ENCODE measurements around the gene LGALSL. TPM values are rescaled to one million over a fixed set of nuclear protein-coding genes. Genes with fewer than 3 reads are reported as not detected.

LGALSL gene
- total and polyA plus RNA-seq, 2 of the 13 experiments (the other 11 are each of a cell fraction or from before 2014, with no cell fraction given): 15.4 to 20.0 TPM

- no peak for TF ChIP-seq SAFB2 (CRISPR knock-in tag; IDR thresholded peaks at IDR 0.05; ENCODE audit: borderline replicate concordance, low read depth)
- peak; percentile 34; the same call in 1 of the 2 replicates for TF ChIP-seq ZBED4 (CRISPR knock-in tag; IDR thresholded peaks at IDR 0.05; ENCODE audit: borderline replicate concordance)
- TF ChIP-seq ZNF451 (CRISPR knock-in tag; IDR thresholded peaks at IDR 0.05): no peak
- TF ChIP-seq ZNF503 (CRISPR knock-in tag; IDR thresholded peaks at IDR 0.05): no peak
- TF ChIP-seq MAFG (CRISPR knock-in tag; IDR thresholded peaks at IDR 0.05): no peak
- TF ChIP-seq ZNF780A (CRISPR knock-in tag; IDR thresholded peaks at IDR 0.05): no peak
- peak; percentile 57 for TF ChIP-seq ZNF430 (CRISPR knock-in tag; IDR thresholded peaks at IDR 0.05)
- TF ChIP-seq ZNF792 (CRISPR knock-in tag; IDR thresholded peaks at IDR 0.05): no peak; the same call in 1 of the 2 replicates
- TF ChIP-seq STAT6 (CRISPR knock-in tag; IDR thresholded peaks at IDR 0.05; ENCODE audit: borderline replicate concordance): no peak
- no peak for TF ChIP-seq ETV6 (CRISPR knock-in tag; conservative IDR thresholded peaks at IDR 0.05)
- peak; percentile 12 for TF ChIP-seq ASH2L (IDR thresholded peaks at IDR 0.05; ENCODE audit: insufficient read length, low read depth, low read length)
- TF ChIP-seq NR0B2 (CRISPR knock-in tag; IDR thresholded peaks at IDR 0.05): no peak; the same call in 1 of the 2 replicates
Observed at GRCh38 chr2:64453770-64454385, at the start of gene LGALSL (continued).
